ENCODE data around the gene GSDMA.
"Not testable (repeated sequence)": the region's sequence is repeated elsewhere in the genome, so short reads cannot be mapped to it uniquely, and the experiment has no call there.

Gene GSDMA

DNA sequence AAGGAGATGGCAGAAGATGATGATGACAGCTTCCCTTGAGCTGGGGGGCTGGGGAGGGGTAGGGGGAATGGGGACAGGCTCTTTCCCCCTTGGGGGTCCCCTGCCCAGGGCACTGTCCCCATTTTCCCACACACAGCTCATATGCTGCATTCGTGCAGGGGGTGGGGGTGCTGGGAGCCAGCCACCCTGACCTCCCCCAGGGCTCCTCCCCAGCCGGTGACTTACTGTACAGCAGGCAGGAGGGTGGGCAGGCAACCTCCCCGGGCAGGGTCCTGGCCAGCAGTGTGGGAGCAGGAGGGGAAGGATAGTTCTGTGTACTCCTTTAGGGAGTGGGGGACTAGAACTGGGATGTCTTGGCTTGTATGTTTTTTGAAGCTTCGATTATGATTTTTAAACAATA, 34.7 kb downstream of the GSDMA start:
- no peak for DNase-seq (ENCODE audit: low spot score)

DNA sequence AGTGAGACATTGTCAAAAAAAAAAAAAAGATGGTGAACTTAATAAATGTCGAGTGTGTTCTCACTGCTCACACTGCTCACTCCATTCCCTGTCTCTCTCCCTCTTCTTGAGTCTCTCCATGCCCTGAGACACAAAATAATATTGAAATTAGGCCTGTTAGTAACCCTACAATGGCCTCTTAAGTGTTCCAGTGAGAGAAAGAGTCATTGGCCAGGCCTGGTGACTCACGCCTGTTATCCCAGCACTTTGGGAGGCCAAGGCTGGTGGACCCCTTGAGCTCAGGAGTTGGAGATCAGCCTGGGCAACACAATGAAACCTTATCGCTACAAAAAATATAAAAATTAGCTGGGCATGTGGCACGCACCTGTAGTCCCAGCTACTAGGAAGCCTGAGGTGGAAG, 36.3 kb downstream of the GSDMA start:
- no peak for DNase-seq (ENCODE audit: low spot score)

DNA sequence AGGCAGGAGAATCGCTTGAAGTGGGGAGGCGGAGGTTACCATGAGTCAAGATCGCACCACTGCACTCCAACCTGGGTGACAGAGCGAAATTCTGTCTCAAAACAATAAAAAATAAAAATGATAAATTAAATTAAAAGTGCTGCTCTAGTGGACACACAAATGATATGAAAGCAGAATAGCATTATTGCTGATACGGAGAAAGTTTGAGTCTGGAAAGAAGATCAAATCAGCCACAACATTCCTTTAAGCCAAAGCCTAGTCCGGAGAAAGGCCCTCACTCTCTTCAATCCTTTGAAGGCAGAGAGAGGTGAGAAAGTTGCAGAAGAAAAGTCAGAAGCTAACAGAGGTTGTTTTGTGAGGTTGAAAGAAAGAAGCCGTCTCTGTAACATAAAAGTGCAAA, 37.4 kb downstream of the GSDMA start:
- no peak for DNase-seq (ENCODE audit: low spot score)

DNA sequence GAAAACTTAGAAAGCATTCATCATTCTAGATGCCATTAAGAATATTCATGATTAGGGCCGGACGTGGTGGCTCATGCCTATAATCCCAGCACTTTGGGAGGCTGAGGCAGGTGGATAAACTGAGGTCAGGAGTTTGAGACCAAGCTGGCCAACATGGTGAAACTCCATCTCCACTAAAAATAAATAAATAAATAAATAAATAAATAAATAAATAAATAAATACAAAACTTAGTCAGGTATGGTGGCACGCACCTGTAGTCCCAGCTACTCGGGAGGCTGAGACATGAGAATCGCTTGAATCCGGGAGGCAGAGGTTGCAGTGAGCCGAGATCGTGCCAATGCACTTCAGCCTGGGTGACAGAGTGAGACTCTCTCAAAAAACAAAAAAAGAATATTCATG, 38.5 kb downstream of the GSDMA start:
- not testable (repeated sequence) for DNase-seq (ENCODE audit: low spot score)

DNA sequence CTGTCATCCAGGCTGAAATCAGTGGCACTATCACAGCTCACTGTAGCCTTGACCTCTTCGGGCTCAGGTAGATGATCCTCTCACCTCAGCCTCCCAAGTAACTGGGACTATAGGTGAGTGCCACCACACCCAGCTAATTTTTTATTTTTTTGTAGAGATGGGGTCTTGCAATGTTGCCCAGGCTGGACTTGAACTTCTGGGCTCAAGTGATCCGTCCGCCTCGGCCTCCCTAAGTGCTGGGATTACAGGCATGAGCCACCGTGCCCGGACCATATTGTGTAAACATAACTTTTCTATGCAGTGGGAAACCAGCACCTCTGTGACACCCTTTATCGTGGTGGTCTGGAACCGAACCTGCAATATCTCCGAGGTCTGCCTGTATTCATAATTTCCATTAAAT, 41.3 kb downstream of the GSDMA start:
- DNase-seq (ENCODE audit: low spot score), result no peak

DNA sequence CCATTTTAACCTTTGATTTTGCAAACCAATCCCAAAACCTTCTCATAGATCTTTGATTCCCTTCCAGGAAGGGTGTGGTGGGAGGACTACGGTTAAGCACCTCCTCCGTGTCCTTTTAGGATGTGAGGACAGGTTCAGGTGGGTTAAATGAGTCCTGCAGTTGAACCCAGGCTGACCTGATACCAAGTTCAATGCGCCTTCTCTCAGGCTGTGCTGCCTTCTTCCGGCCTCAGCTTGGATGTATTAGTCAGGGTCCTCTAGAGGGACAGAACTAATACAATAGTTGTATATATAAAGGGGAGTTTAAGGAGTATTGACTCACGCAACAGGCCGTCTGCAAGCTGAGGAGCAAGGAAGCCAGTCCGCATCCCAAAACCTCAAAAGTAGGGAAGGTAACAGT, 41.9 kb downstream of the GSDMA start:
- no peak for DNase-seq (ENCODE audit: low spot score)

DNA sequence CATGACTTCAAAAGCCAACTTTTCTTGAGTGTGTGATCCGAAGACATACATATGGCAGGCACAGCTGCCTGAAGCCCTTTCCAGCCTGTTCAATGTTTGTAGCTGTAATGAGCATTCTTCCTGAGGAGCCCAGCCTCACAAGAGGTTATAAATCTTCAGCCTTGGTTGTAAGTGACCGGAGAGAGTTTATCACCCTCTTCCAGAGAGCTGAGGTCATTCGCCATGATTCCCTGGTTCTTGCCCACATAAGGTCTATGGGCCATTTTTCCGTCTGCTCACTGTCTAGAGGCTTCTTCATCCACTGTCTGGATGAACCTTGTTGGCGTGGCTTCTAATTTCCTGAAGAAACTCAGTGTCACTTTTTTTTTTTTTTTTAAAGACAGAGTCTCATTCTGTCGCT, 42.7 kb downstream of the GSDMA start:
- DNase-seq (ENCODE audit: low spot score), result no peak

DNA sequence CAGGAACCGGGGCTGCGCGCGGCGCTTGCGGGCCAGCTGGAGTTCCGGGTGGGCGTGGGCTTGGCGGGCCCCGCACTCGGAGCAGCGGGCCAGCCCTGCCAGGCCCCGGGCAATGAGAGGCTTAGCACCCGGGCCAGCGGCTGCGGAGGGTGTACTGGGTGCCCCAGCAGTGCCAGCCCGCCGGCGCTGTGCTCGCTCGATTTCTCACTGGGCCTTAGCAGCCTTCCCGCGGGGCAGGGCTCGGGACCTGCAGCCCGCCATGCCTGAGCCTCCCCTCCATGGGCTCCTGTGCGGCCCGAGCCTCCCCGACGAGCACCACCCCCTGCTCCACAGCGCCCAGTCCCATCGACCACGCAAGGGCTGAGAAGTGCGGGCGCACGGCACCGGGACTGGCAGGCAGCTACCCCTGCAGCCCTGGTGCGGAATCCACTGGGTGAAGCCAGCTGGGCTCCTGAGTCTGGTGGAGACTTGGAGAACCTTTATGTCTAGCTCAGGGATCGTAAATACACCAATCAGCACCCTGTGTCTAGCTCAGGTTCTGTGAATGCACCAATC, 48.2 kb downstream of the GSDMA start:
- not testable (repeated sequence) for DNase-seq (ENCODE audit: low spot score)

DNA sequence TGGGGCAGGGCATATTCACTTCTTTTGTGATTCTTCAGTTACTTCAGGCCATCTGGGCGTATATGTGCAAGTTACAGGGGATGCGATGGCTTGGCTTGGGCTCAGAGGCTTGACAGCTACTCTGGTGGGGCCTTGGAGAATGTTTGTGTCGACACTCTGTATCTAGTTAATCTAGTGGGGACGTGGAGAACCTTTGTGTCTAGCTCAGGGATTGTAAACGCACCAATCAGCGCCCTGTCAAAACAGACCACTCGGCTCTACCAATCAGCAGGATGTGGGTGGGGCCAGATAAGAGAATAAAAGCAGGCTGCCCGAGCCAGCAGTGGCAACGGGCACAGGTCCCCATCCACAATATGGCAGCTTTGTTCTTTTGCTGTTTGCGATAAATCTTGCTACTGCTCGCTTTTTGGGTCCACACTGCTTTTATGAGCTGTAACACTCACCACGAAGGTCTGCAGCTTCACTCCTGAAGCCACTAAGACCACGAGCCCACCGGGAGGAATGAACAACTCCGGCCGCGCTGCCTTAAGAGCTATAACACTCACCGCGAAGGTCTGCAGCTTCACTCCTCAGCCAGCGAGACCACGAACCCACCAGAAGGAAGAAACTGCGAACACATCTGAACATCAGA, 49.3 kb downstream of the GSDMA start:
- not testable (repeated sequence) for DNase-seq (ENCODE audit: low spot score)

DNA sequence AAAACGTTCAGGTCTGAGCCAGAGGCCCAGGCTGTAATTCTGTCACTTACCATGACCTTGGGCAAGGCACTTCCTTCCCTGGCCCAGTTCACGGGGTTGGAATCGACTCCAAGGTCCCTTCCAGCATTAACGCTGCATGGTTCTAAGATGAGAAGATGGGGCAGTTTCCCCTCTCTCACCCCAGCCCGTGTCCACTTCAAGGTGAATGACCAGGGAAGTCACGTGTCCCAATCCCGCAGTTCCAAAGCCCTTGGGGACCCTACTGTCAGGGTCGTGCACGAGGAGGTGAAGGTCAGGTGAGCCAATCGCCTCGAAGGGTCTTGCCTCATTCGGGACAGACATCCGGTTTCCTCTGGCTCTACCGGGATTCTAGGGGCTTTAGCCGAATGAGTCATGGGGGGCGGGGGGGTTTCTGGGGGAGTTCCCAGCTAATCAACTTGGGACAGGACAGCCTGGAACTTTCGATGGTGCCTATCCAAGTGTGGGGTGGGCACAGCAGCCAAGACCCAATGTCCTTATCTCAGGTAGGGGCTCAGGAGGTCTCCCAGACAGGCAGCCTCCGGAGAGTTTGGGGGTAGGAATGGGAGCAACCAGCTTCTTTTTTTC, 51.7 kb downstream of the GSDMA start:
- no peak for DNase-seq (ENCODE audit: low spot score)

DNA sequence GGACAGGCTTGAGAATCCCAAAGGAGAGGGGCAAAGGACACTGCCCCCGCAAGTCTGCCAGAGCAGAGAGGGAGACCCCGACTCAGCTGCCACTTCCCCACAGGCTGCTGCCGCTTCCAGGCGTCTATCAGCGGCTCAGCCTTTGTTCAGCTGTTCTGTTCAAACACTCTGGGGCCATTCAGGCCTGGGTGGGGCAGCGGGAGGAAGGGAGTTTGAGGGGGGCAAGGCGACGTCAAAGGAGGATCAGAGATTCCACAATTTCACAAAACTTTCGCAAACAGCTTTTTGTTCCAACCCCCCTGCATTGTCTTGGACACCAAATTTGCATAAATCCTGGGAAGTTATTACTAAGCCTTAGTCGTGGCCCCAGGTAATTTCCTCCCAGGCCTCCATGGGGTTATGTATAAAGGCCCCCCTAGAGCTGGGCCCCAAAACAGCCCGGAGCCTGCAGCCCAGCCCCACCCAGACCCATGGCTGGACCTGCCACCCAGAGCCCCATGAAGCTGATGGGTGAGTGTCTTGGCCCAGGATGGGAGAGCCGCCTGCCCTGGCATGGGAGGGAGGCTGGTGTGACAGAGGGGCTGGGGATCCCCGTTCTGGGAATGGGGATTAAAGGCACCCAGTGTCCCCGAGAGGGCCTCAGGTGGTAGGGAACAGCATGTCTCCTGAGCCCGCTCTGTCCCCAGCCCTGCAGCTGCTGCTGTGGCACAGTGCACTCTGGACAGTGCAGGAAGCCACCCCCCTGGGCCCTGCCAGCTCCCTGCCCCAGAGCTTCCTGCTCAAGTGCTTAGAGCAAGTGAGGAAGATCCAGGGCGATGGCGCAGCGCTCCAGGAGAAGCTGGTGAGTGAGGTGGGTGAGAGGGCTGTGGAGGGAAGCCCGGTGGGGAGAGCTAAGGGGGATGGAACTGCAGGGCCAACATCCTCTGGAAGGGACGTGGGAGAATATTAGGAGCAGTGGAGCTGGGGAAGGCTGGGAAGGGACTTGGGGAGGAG, 52.5 kb downstream of the GSDMA start, which contains the start of gene CSF3:
Gene CSF3 (plus strand): TSS at position 436 of the 993 bp plus-strand sequence. CDS start 35 bp downstream, at position 471.
- no peak for DNase-seq (ENCODE audit: low spot score)

DNA sequence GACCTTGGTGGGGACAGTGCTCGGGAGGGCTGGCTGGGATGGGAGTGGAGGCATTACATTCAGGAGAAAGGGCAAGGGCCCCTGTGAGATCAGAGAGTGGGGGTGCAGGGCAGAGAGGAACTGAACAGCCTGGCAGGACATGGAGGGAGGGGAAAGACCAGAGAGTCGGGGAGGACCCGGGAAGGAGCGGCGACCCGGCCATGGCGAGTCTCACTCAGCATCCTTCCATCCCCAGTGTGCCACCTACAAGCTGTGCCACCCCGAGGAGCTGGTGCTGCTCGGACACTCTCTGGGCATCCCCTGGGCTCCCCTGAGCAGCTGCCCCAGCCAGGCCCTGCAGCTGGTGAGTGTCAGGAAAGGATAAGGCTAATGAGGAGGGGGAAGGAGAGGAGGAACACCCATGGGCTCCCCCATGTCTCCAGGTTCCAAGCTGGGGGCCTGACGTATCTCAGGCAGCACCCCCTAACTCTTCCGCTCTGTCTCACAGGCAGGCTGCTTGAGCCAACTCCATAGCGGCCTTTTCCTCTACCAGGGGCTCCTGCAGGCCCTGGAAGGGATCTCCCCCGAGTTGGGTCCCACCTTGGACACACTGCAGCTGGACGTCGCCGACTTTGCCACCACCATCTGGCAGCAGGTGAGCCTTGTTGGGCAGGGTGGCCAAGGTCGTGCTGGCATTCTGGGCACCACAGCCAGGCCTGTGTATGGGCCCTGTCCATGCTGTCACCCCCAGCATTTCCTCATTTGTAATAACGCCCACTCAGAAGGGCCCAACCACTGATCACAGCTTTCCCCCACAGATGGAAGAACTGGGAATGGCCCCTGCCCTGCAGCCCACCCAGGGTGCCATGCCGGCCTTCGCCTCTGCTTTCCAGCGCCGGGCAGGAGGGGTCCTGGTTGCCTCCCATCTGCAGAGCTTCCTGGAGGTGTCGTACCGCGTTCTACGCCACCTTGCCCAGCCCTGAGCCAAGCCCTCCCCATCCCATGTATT, 53.5 kb downstream of the GSDMA start:
- DNase-seq (ENCODE audit: low spot score), result no peak

DNA sequence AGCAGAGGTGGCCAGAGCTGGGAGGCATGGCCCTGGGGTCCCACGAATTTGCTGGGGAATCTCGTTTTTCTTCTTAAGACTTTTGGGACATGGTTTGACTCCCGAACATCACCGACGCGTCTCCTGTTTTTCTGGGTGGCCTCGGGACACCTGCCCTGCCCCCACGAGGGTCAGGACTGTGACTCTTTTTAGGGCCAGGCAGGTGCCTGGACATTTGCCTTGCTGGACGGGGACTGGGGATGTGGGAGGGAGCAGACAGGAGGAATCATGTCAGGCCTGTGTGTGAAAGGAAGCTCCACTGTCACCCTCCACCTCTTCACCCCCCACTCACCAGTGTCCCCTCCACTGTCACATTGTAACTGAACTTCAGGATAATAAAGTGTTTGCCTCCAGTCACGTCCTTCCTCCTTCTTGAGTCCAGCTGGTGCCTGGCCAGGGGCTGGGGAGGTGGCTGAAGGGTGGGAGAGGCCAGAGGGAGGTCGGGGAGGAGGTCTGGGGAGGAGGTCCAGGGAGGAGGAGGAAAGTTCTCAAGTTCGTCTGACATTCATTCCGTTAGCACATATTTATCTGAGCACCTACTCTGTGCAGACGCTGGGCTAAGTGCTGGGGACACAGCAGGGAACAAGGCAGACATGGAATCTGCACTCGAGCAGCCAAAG, 54.7 kb downstream of the GSDMA start:
- no peak for DNase-seq (ENCODE audit: low spot score)

DNA sequence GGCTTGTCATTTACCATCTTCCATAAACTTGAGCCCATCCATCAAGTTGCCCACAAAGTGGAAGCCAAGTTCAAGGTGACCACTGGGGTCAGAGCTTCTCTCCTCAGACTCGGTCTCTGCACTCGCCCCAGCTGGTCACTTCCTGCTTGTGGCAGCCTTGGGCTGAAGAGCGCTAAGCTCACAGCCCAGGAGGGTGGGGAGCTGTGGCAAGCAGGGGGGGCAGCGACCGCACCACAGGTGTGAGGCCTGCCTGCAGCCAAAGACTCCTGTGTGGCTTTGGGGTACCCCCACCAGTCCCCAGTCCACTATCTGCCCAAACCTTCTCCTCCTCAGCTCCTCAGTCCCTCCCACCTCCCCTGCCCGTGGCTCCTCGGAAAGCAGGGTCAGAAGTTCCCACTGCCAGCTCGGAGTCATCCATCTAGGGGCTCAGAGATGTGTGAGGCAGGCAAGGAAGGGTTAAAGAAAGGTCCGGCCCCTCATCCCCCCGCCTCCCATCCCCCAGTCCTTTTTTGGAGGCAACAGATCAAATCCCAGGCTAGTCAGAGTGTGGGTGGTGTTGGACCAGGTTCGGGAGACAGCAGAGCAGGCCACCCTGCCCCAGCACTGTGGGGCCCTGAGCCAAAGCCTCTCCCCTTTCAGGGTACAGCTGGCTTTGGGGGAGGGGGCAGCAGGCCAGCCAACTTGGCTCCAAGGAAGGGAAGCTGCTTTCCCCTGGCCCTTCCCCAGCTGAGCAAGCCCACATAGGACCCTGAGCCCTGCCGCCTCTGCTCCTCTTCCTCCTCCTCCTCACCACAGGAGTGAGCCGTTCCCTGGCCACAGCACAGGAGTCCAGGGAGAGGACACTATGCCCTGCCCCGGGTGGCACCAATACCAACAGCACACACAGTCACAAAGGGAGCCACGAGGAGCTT, 55.7 kb downstream of the GSDMA start:
- no peak for DNase-seq (ENCODE audit: low spot score)

DNA sequence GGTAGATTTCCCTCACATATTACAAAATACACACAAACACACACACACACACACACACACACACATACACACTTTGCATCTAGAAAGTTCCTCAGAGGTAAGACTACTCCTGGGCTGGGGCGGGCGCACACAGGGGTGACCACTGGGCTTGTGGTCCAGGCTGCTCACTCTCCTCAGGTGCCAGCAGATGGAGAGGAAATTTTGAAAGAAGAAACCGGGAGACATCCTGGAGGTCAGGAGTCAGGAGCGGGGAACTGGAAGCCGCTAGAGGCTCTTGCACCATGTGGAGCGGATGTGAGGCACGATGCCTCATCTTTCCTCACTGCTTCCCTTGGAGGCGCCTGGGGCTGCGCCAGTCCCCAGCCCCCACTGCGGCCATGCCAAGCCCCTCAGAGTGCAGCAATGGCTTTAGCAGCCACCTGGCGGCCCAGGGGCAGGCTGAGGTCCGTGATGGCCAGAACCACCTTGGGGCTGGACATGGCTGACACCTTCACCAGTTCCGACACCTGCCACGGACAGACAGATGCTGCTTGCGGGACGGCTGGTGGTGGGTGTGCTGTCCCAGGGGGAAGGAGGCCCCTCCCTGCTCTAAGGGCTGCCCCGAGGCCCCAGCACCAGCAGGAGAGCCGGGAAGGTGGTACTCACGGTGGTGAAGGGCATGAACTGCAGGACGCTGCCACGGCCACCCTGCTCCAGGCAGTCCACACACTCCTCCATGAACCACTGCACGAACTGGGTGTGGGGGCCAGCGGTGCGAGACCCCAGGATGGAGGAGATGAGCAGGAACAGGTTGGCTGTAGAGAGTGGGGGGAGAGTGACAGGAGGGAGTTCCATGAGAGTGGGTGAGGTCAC, 56.6 kb downstream of the GSDMA start:
- no peak for DNase-seq (ENCODE audit: low spot score)

DNA sequence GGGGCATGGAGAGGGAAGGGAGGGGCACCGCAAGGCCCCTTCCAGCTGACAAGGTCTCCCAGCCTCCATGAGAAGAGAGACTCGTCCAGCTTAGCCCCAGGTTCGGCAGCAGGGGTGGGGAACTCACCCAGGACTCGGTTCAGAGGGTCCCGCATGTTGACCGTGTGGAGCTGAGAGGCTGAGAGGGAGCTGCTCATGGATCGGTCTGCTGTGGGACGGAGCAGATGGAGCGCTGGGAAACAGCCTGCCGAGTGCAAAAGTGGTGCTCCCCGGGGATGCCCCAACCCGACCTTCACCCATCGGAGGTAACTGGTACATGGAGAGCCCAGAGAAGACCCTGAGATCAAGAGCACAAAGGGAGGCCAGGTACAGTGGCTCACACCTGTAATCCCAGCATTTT, 57.3 kb downstream of the GSDMA start:
- DNase-seq (ENCODE audit: low spot score), result no peak

DNA sequence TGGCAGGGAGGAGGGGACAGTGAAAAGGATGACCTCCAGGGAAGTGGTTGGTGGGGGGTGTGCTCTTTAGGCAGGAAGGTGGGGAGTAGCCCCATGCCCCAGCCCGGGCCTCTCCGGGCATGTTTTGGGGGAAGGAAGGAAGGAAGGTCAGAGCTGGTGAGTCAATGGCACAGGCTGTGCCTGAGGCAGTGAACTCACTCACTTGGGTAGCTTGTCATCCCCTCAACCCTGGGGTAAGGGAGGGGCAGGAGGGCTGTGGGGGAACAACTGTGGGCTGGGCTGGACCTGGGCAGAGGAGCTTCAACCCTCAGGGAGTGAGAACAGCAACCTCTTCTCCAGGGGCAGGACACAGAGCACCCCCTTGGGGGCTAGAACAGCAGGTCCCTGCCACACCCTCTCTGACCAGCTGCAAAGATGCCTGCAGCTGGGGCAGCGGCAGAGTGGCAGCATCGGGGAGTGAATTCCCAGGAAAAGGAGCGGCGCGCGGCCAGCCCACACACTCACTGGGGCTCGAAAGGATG, 58.7 kb downstream of the GSDMA start:
- DNase-seq (ENCODE audit: low spot score), result no peak

DNA sequence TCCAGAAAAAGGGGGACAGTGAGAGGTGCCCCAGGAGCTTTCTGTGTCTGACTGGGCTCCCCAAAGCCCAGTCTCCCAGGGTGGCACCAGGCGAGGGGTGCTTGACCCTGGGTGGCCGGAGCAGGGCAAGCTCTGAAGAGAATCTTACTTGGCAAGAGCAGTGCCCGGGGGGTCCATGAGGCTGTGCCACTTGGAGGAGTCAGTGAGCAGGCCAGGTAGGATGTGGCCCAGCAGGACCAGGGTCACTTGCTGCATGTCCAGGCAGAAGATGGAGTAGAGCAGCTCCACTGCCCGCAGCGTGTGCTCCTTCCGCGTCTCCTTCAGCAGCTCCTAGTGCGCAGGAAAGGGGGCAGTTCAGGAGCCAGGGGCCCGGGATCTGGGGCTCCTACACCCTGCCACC, 59.7 kb downstream of the GSDMA start:
- no peak for DNase-seq (ENCODE audit: low spot score)

Measured in germinal center (tissue), 1 donor.